Activated CD4-positive, alpha-beta T cell treated with anti-CD3 and anti-CD28 coated beads, Interleukin-10, Interleukin-2, amounts not matched to agents 100 ng/mL and 50 ng/mL, durations not matched to agents 16 hours and 8 hours (primary cell): ENCODE data around the gene MARCKSL1.
"Not testable (repeated sequence)": the region's sequence is repeated elsewhere in the genome, so short reads cannot be mapped to it uniquely, and the experiment has no call there.

Experiments
- DNase-seq: peaks from one replicate; pipeline ENCODE4 v3.0.0-alpha.2; 2020

MARCKSL1 gene

GRCh38 chr1:32331549-32331948, 4.5 kb downstream of the MARCKSL1 start:
- DNase-seq, result no peak

- DNase-seq, result no peak
These were observed 5.4 kb downstream of the MARCKSL1 start for GRCh38 chr1:32330558-32331151.

GRCh38 chr1:32329931-32330466, 6.0 kb downstream of the MARCKSL1 start:
- no peak for DNase-seq

- no peak for DNase-seq
These were observed 8.8 kb downstream of the MARCKSL1 start for GRCh38 chr1:32327204-32327603.

- peak; percentile 40 for DNase-seq
These were observed 14.2 kb downstream of the MARCKSL1 start for GRCh38 chr1:32321712-32322291.

- DNase-seq, result no peak
These were observed 17.7 kb downstream of the MARCKSL1 start for GRCh38 chr1:32318127-32318869.

GRCh38 chr1:32316903-32317277, 19.1 kb downstream of the MARCKSL1 start:
- DNase-seq, result no peak

- no peak for DNase-seq
These were observed 24.2 kb downstream of the MARCKSL1 start for GRCh38 chr1:32311709-32312393.

GRCh38 chr1:32309960-32310359, 26.1 kb downstream of the MARCKSL1 start:
- DNase-seq, result no peak

GRCh38 chr1:32307324-32307723, 28.7 kb downstream of the MARCKSL1 start:
- no peak for DNase-seq

- no peak for DNase-seq
These were observed 30.7 kb downstream of the MARCKSL1 start for GRCh38 chr1:32305310-32305709.

- DNase-seq, result no peak
These were observed 31.9 kb downstream of the MARCKSL1 start for GRCh38 chr1:32303997-32304622.

- DNase-seq, result no peak
These were observed 32.7 kb downstream of the MARCKSL1 start for GRCh38 chr1:32303358-32303757.

GRCh38 chr1:32299327-32299726, 36.7 kb downstream of the MARCKSL1 start:
- DNase-seq, result no peak

- not testable (repeated sequence) for DNase-seq
These were observed 37.8 kb downstream of the MARCKSL1 start for GRCh38 chr1:32298211-32298610.

GRCh38 chr1:32291708-32292538, 44.1 kb downstream of the MARCKSL1 start, which contains the start of gene HDAC1:
HDAC1 (plus strand) TSS chr1:32292083; CDS start chr1:32292170, 87 bp downstream.
- DNase-seq, result peak; percentile 99

- DNase-seq, result no peak
These were observed 44.8 kb downstream of the MARCKSL1 start for GRCh38 chr1:32291145-32291707.

- no peak for DNase-seq
These were observed 46.8 kb downstream of the MARCKSL1 start for GRCh38 chr1:32289256-32289655.

- DNase-seq, result no peak
These were observed 49.3 kb downstream of the MARCKSL1 start for GRCh38 chr1:32286763-32287162.

GRCh38 chr1:32285658-32286057, 50.4 kb downstream of the MARCKSL1 start:
- DNase-seq, result no peak

GRCh38 chr1:32284777-32285176, 51.3 kb downstream of the MARCKSL1 start:
- not testable (repeated sequence) for DNase-seq
